SK-N-SH (cell line): ENCODE measurements around the gene GPR15. TPM values are rescaled to one million over a fixed set of nuclear protein-coding genes. Genes with fewer than 3 reads are reported as not detected.

Experiments
- CTCF ChIA-PET: fragments of 300-600, 350-600 bp; formaldehyde crosslinking; extraction: SDS; loops from one replicate; lab custom pipeline; 2021; lab: Yijun Ruan, JAX
- POLR2A ChIA-PET: fragments of 350-600 bp; sonication (Branson Sonifier 250); formaldehyde crosslinking; extraction: SDS; loops from one replicate; lab custom pipeline; 2020; ENCODE audit warnings: antibody characterized with exemption, inconsistent platforms; lab: Yijun Ruan, JAX
- DNase-seq: peaks from one replicate; pipeline ENCODE4 v3.0.0; 2012
- H2AFZ ChIP-seq: fragments of 200-600 bp; sonication (generic); 2 replicates; pipeline ENCODE4 v1.8.1; 2016; ENCODE audit warnings: antibody characterized with exemption, mild to moderate bottlenecking, low read depth
- H3F3A ChIP-seq: fragments of 200-600 bp; sonication (generic); replicated peaks from 2 replicates; pipeline ENCODE3; 2016; ENCODE audit warnings: antibody characterized with exemption, mild to moderate bottlenecking; ENCODE audit not compliant: insufficient read depth
- H3K27ac ChIP-seq, 2 experiments: fragments of 200-500 bp in 1 of 2; fragments of 200-600 bp in 1 of 2; sonication (Bioruptor generic) in 1 of 2; sonication (generic), shearing (Covaris generic) in 1 of 2; 2 replicates each; pipeline versions ENCODE4 v1.5.1 to v1.6.1; 2014 to 2016; ENCODE audit warnings: low read depth in 2 of 2, inconsistent platforms in 1 of 2, low read length in 1 of 2, mild to moderate bottlenecking in 1 of 2, mixed read lengths in 1 of 2
- H3K27me3 ChIP-seq: fragments of 200-600 bp; sonication (generic), shearing (Covaris generic); 2 replicates; pipeline ENCODE4 v1.6.1; 2016; ENCODE audit warnings: mixed run types; ENCODE audit not compliant: insufficient read depth
- H3K36me3 ChIP-seq, 2 experiments: fragments of 200-500 bp in 1 of 2; fragments of 200-600 bp in 1 of 2; sonication (Bioruptor generic) in 1 of 2; sonication (generic) in 1 of 2; replicated peaks in 1 of 2; 2 replicates each; pipeline versions ENCODE3 to v1.5.1; 2014 to 2016; ENCODE audit warnings: low read length in 1 of 2, mild to moderate bottlenecking in 1 of 2; ENCODE audit not compliant: insufficient read depth in 2 of 2, control insufficient read depth in 1 of 2
- H3K4me1 ChIP-seq, 2 experiments: fragments of 200-500 bp in 1 of 2; fragments of 200-600 bp in 1 of 2; sonication (Bioruptor generic) in 1 of 2; sonication (generic), shearing (Covaris generic) in 1 of 2; 2 replicates each; pipeline versions ENCODE4 v1.5.1 to v1.6.1; 2014 to 2016; ENCODE audit warnings: low read depth in 1 of 2, low read length in 1 of 2, mixed run types in 1 of 2; ENCODE audit not compliant: insufficient read depth in 2 of 2, control insufficient read depth in 1 of 2
- H3K4me2 ChIP-seq: fragments of 200-600 bp; sonication (generic), shearing (Covaris generic); 2 replicates; pipeline ENCODE4 v1.6.1; 2017; ENCODE audit warnings: mixed run types
- H3K4me3 ChIP-seq, 2 experiments: fragments of 200-500 bp in 1 of 2; fragments of 200-600 bp in 1 of 2; sonication (Bioruptor generic) in 1 of 2; sonication (generic), shearing (Covaris generic) in 1 of 2; 2 replicates each; pipeline versions ENCODE4 v1.5.1 to v1.8.1; 2014 to 2016; ENCODE audit warnings: low read depth in 2 of 2, inconsistent platforms in 1 of 2, low read length in 1 of 2, mild to moderate bottlenecking in 1 of 2, mixed read lengths in 1 of 2, moderate library complexity in 1 of 2
- H3K79me2 ChIP-seq: fragments of 200-600 bp; sonication (generic); 2 replicates; pipeline ENCODE4 v1.8.1; 2017; ENCODE audit warnings: mild to moderate bottlenecking; ENCODE audit not compliant: insufficient read depth
- H3K9ac ChIP-seq: fragments of 200-600 bp; sonication (generic); 2 replicates; pipeline ENCODE4 v1.6.1; 2017; ENCODE audit warnings: mixed run types
- H3K9me2 ChIP-seq: fragments of 200-600 bp; sonication (generic); 2 replicates; pipeline ENCODE4 v1.6.1; 2017; ENCODE audit warnings: mixed run types
- H3K9me3 ChIP-seq: fragments of 200-600 bp; sonication (generic); 2 replicates; pipeline ENCODE4 v1.6.1; 2017; ENCODE audit warnings: mixed run types, mild to moderate bottlenecking, moderate library complexity
- H4K20me1 ChIP-seq: fragments of 200-600 bp; sonication (generic); 2 replicates; pipeline ENCODE4 v1.6.1; 2017; ENCODE audit warnings: mild to moderate bottlenecking, mixed run types; ENCODE audit not compliant: insufficient read depth
- FOXJ3 ChIP-seq: sonication (generic); formaldehyde crosslinking; IDR thresholded peaks from 2 replicates; pipeline ENCODE4 v1.5.1; 2020; ENCODE audit warnings: mild to moderate bottlenecking, missing genetic modification reagents
- IRF3 ChIP-seq: fragments of 150-350 bp; IDR thresholded peaks from 2 replicates; pipeline ENCODE4 v1.6.1; 2016; ENCODE audit warnings: mild to moderate bottlenecking, low read depth, low read length
- NRF1 ChIP-seq: IDR thresholded peaks from 2 replicates; pipeline ENCODE4 v1.6.1; 2012; ENCODE audit warnings: low read depth, mild to moderate bottlenecking, low read length
- RXRA ChIP-seq: IDR thresholded peaks from 2 replicates; pipeline ENCODE4 v1.4.0; 2012; ENCODE audit warnings: low read depth, mild to moderate bottlenecking, borderline replicate concordance
- SIN3A ChIP-seq: IDR thresholded peaks from 2 replicates; pipeline ENCODE4 v1.6.1; 2012; ENCODE audit warnings: low read depth, mild to moderate bottlenecking, low read length, moderate library complexity, borderline replicate concordance
- YY1 ChIP-seq: IDR thresholded peaks from 2 replicates; pipeline ENCODE4 v1.4.0; 2012; ENCODE audit warnings: low read depth, mild to moderate bottlenecking
- WGBS: methylation state at CpG from one replicate; pipeline ENCODE4 v1.1.6; 2017; ENCODE audit warnings: low lambda C conversion rate; 5-methylcytosine and 5-hydroxymethylcytosine counted together
- polyA plus RNA-seq, 3 experiments: library from polyadenylated mRNA; depleted of rRNA; stranded (reverse); fragments of >200 nt; gene quantifications; 2 replicates each; pipeline ENCODE4 v1.2.3, GENCODE V29; 2012
- TF ChIP-seq, protein P1 (sequence below): fragments of 200-600 bp; sonication (generic); IDR thresholded peaks from 2 replicates; pipeline ENCODE4 v1.6.1; 2017; ENCODE audit warnings: antibody characterized with exemption, mild to moderate bottlenecking, moderate library complexity
- TF ChIP-seq, protein P2 (sequence below): fragments of 150-350 bp; IDR thresholded peaks from 2 replicates; pipeline ENCODE4 v1.6.1; 2017; ENCODE audit warnings: antibody characterized with exemption, low read length, low read depth, borderline replicate concordance

The GPR15 gene
- polyA plus RNA-seq, 1 of the 3 experiments (the other 2 are of a cell fraction) = not detected

GRCh38 chr3:98528474-98529346 is 3.1 kb upstream of the GPR15 start:
- POLR2A ChIA-PET = no interaction called here
- 7% methylated on average over 4 of the region's 4 CpGs for WGBS
- DNase-seq = no peak
- no peaks in the 10 kb centered on the region for H3K36me3 ChIP-seq
- CTCF ChIA-PET = no interaction called here
- H3K4me3 ChIP-seq = no peak overlapping the region
- no peaks in the 10 kb centered on the region for H3F3A ChIP-seq
- no peaks in the 10 kb centered on the region for H3K9me3 ChIP-seq
- no peak overlapping the region for H2AFZ ChIP-seq
- no peaks in the 10 kb centered on the region for H3K79me2 ChIP-seq
- H3K4me1 ChIP-seq = no peaks in the 10 kb centered on the region; a peak in 1 of 4 replicates
- H4K20me1 ChIP-seq = no peaks in the 10 kb centered on the region
- H3K9me2 ChIP-seq = no peaks in the 10 kb centered on the region
- no peak overlapping the region for H3K4me2 ChIP-seq
- H3K9ac ChIP-seq = no peak overlapping the region
- no peak overlapping the region for H3K27ac ChIP-seq
- peaks cover 7% of the 10 kb centered on the region; the same call in 1 of the 2 replicates for H3K27me3 ChIP-seq
- no peak for TF ChIP-seq FOXJ3
- TF ChIP-seq, protein P1, sequence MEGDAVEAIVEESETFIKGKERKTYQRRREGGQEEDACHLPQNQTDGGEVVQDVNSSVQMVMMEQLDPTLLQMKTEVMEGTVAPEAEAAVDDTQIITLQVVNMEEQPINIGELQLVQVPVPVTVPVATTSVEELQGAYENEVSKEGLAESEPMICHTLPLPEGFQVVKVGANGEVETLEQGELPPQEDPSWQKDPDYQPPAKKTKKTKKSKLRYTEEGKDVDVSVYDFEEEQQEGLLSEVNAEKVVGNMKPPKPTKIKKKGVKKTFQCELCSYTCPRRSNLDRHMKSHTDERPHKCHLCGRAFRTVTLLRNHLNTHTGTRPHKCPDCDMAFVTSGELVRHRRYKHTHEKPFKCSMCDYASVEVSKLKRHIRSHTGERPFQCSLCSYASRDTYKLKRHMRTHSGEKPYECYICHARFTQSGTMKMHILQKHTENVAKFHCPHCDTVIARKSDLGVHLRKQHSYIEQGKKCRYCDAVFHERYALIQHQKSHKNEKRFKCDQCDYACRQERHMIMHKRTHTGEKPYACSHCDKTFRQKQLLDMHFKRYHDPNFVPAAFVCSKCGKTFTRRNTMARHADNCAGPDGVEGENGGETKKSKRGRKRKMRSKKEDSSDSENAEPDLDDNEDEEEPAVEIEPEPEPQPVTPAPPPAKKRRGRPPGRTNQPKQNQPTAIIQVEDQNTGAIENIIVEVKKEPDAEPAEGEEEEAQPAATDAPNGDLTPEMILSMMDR = no peak
- TF ChIP-seq NRF1 = no peak

DNA sequence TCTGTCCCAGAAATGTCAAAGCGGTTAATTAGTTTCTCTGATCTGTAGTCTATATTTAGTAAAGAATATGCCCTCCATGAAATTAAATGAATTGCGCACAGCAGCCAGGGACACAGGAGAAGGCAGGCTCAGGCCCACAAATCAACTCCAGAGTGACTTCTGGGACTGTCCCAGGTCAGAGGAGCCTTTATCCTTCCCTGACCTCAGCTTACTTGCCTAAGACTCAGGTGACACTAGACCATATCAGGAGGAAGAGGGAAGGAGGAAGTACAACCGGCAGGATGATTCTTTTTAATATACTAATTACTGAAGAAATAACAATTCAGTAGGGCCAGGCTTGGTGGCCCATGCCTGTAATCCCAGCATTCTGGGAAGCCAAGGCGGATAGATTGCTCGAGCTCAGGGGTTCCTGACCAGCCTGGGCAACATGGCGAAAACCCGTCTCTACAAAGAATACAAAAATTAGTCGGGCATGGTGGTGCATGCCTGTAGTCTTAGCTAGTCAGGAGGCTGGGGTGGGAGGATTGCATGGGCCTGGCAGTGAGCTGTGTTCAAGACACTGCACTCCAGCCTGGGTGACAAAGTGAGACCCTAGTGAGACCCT is 1.8 kb upstream of the GPR15 start:
- H3K9me2 ChIP-seq = no peaks in the 10 kb centered on the region
- no peaks in the 10 kb centered on the region for H3F3A ChIP-seq
- H2AFZ ChIP-seq = no peak overlapping the region
- H3K4me1 ChIP-seq = no peaks in the 10 kb centered on the region; a peak in 1 of 4 replicates
- no peak overlapping the region for H3K9ac ChIP-seq
- WGBS = 69% methylated on average over 7 of the region's 8 CpGs
- TF ChIP-seq FOXJ3 = no peak
- no peaks in the 10 kb centered on the region for H4K20me1 ChIP-seq
- DNase-seq = no peak
- H3K27ac ChIP-seq = no peak overlapping the region
- ChIA-PET POLR2A (no interaction called here), CTCF (no interaction called here)
- H3K36me3 ChIP-seq = no peaks in the 10 kb centered on the region
- no peaks in the 10 kb centered on the region for H3K79me2 ChIP-seq
- H3K9me3 ChIP-seq = no peaks in the 10 kb centered on the region
- no peak overlapping the region for H3K4me2 ChIP-seq
- peaks cover 7% of the 10 kb centered on the region; the same call in 1 of the 2 replicates for H3K27me3 ChIP-seq
- H3K4me3 ChIP-seq = no peak overlapping the region

GRCh38 chr3:98530676-98531075 is 1.1 kb upstream of the GPR15 start:
- Histone ChIP-seq H3K9me3 (no peaks in the 10 kb centered on the region), H3K79me2 (no peaks in the 10 kb centered on the region), H4K20me1 (no peaks in the 10 kb centered on the region), H3K4me2 (no peak overlapping the region), H3K36me3 (no peaks in the 10 kb centered on the region), H2AFZ (no peak overlapping the region), H3F3A (no peaks in the 10 kb centered on the region), H3K4me1 (no peaks in the 10 kb centered on the region; a peak in 1 of 4 replicates), H3K27ac (no peak overlapping the region), H3K9ac (no peak overlapping the region), H3K4me3 (no peak overlapping the region), H3K27me3 (peaks cover 7% of the 10 kb centered on the region; the same call in 1 of the 2 replicates), H3K9me2 (no peaks in the 10 kb centered on the region)
- DNase-seq = no peak
- ChIA-PET POLR2A (no interaction called here), CTCF (no interaction called here)
- WGBS = 27% methylated on average over 2 of the region's 2 CpGs
- TF ChIP-seq IRF3 (no peak), SIN3A (no peak), RXRA (no peak), YY1 (no peak)
- TF ChIP-seq, protein P2, sequence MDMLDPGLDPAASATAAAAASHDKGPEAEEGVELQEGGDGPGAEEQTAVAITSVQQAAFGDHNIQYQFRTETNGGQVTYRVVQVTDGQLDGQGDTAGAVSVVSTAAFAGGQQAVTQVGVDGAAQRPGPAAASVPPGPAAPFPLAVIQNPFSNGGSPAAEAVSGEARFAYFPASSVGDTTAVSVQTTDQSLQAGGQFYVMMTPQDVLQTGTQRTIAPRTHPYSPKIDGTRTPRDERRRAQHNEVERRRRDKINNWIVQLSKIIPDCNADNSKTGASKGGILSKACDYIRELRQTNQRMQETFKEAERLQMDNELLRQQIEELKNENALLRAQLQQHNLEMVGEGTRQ = no peak
